K562 (cell line): Measurements from ENCODE around the gene ZRANB3. TPM values are rescaled to one million over a fixed set of nuclear protein-coding genes. Genes with fewer than 3 reads are reported as not detected.
"Not testable (repeated sequence)": the region's sequence is repeated elsewhere in the genome, so short reads cannot be mapped to it uniquely, and the experiment has no call there.

Source experiments
- ATAC-seq: fragments of 200-7000 bp; cut with Tn5 transposase; 3 replicates; pipeline ENCODE4 v1.9.1; 2020; ENCODE audit warnings: moderate library complexity
- BruUV-seq: library from RNA; stranded (reverse); fragments of 400-500 nt; replicated peaks from 2 replicates; lab custom pipeline; 2021; lab: Mats Ljungman, UMichigan
- CTCF ChIA-PET: fragments of 300-600 bp; formaldehyde crosslinking; extraction: SDS; loops from one replicate; lab custom pipeline; 2021; ENCODE audit warnings: low intra/inter-chr PET ratio; lab: Yijun Ruan, JAX
- POLR2A ChIA-PET: fragments of 300-600, 350-650 bp; sonication (Branson Sonifier 250); formaldehyde crosslinking; extraction: SDS; loops from one replicate; lab custom pipeline; 2021; ENCODE audit warnings: antibody characterized with exemption, inconsistent platforms; lab: Yijun Ruan, JAX
- DNase-seq, 4 experiments: peaks; one replicate each; pipeline versions ENCODE4 v3.0.0 to v3.0.0-alpha.2; 2011 to 2018; ENCODE audit warnings: low spot score in 3 of 4, mixed read lengths in 3 of 4; ENCODE audit errors: extremely low read depth in 1 of 4
- FAIRE-seq: peaks from 2 replicates; lab custom pipeline; 2011; peaks lifted over from hg19 to GRCh38; lab: Jason Lieb, UNC
- H2AFZ ChIP-seq: 2 replicates; pipeline ENCODE4 v1.6.0; 2011; ENCODE audit warnings: low read depth, low read length, control low read depth, inconsistent platforms
- H3K27ac ChIP-seq: fragments of 200-600 bp; 3 replicates; pipeline ENCODE4 v1.8.0; 2011; ENCODE audit warnings: low read depth, mild to moderate bottlenecking, control low read depth, inconsistent platforms, low read length, moderate library complexity, mixed read lengths; ENCODE audit errors: extremely low read depth
- H3K27me3 ChIP-seq, 2 experiments: fragments of 300-600 bp in 1 of 2; 2 replicates in 1 of 2; 3 replicates in 1 of 2; pipeline versions ENCODE4 v1.6.0 to v1.8.0; 2011; ENCODE audit warnings: inconsistent platforms in 2 of 2, low read length in 2 of 2, mild to moderate bottlenecking in 1 of 2, mixed read lengths in 1 of 2, moderate library complexity in 1 of 2; ENCODE audit not compliant: control insufficient read depth in 2 of 2, insufficient read depth in 2 of 2
- H3K36me3 ChIP-seq: fragments of 300-600 bp; 3 replicates; pipeline ENCODE4 v1.8.0; 2011; ENCODE audit warnings: mild to moderate bottlenecking, low read length, inconsistent platforms; ENCODE audit not compliant: control insufficient read depth, insufficient read depth
- H3K4me1 ChIP-seq, 2 experiments: fragments of 200-600 bp in 1 of 2; replicated peaks in 1 of 2; 2 replicates in 1 of 2; 3 replicates in 1 of 2; pipeline versions ENCODE4 v1.5.1 to v1.8.0; 2011; ENCODE audit warnings: inconsistent platforms in 2 of 2, low read length in 2 of 2, mild to moderate bottlenecking in 1 of 2, mixed read lengths in 1 of 2, moderate library complexity in 1 of 2; ENCODE audit not compliant: control insufficient read depth in 2 of 2, insufficient read depth in 2 of 2
- H3K4me2 ChIP-seq: 2 replicates; pipeline ENCODE4 v1.6.1; 2011; ENCODE audit warnings: low read length, control low read depth, inconsistent platforms, mixed read lengths; ENCODE audit not compliant: insufficient read depth
- H3K4me3 ChIP-seq: fragments of 200-600 bp; sonication (generic), shearing (Covaris generic); 2 replicates; pipeline ENCODE4 v1.5.1; 2016; ENCODE audit warnings: control low read depth, inconsistent platforms
- H3K79me2 ChIP-seq: fragments of 200-600 bp; 3 replicates; pipeline ENCODE4 v1.8.0; 2011; ENCODE audit warnings: low read length, inconsistent platforms; ENCODE audit not compliant: control insufficient read depth, insufficient read depth
- H3K9ac ChIP-seq, 2 experiments: 2 replicates each; pipeline versions ENCODE4 v1.6.0 to v1.6.1; 2011; ENCODE audit warnings: low read depth in 2 of 2, low read length in 2 of 2, control low read depth in 1 of 2, inconsistent platforms in 1 of 2, mild to moderate bottlenecking in 1 of 2, mixed read lengths in 1 of 2; ENCODE audit not compliant: insufficient read depth in 1 of 2
- H3K9me1 ChIP-seq: one replicate; pipeline ENCODE4 v1.6.0; 2011; ENCODE audit warnings: inconsistent platforms, mild to moderate bottlenecking, low read length, moderate library complexity; ENCODE audit not compliant: control insufficient read depth, insufficient read depth
- H3K9me3 ChIP-seq: replicated peaks from 2 replicates; pipeline ENCODE4 v1.5.1; 2011; ENCODE audit warnings: low read depth, low read length, inconsistent platforms; ENCODE audit not compliant: control insufficient read depth, insufficient read depth
- H4K20me1 ChIP-seq: replicated peaks from 2 replicates; pipeline ENCODE4 v1.6.1; 2011; ENCODE audit warnings: low read length, inconsistent platforms, mixed read lengths; ENCODE audit not compliant: control insufficient read depth, insufficient read depth
- BCOR ChIP-seq: fragments of 450-650 bp; IDR thresholded peaks from 2 replicates; pipeline ENCODE4 v1.6.1; 2016
- KDM1A ChIP-seq, 2 experiments: fragments of 450-650 bp; IDR thresholded peaks; 2 replicates each; pipeline ENCODE4 v1.6.1; 2016; ENCODE audit warnings: mild to moderate bottlenecking in 2 of 2
- ZNF146 ChIP-seq: IDR thresholded peaks from one replicate; pipeline ENCODE4 v1.6.1; 2018; ENCODE audit warnings: missing compliant biosample characterization; ENCODE audit not compliant: unreplicated experiment
- WGBS: fragments of 100-300 bp; shearing (Covaris generic); methylation state at CpG from one replicate; pipeline ENCODE4 v1.1.6; 2016; ENCODE audit warnings: low coverage, mixed read lengths; ENCODE audit not compliant: insufficient coverage; ENCODE audit errors: missing lambda C conversion rate; 5-methylcytosine and 5-hydroxymethylcytosine counted together
- in situ Hi-C: fragments of 300-500 bp; cut with MboI; formaldehyde crosslinking; loops from 4 replicates; pipeline ENCODE4 v1.15.0; 2018; ENCODE audit warnings: inconsistent platforms, mixed read lengths
- intact Hi-C: fragments of 100-400 bp; cut with micrococcal nuclease; formaldehyde crosslinking; loops from 2 replicates; pipeline ENCODE4 v1.14.2; 2022
- polyA plus RNA-seq, 8 experiments: library from polyadenylated mRNA; depleted of rRNA in 4 of 8; stranded (reverse) in 5 of 8; unstranded in 3 of 8; fragments of >200 nt; fragmentation: Nextera tagmentation in 2 of 8; fragmentation: Illumina TruSeq in 1 of 8; extraction: Ambion mirVana in 2 of 8; extraction: Trizol in 1 of 8; gene quantifications; 2 replicates each; pipeline versions ENCODE4 v1.2.1 to v1.2.3, GENCODE V29; 2011 to 2014; ENCODE audit warnings: inconsistent platforms in 1 of 8, missing spikeins in 1 of 8
- small RNA-seq: library from RNA; depleted of rRNA; stranded (forward); fragments of <200 nt; gene quantifications from one replicate; pipeline ENCODE3, GENCODE V24; 2014
- total RNA-seq, 7 experiments: library from RNA; depleted of rRNA in 6 of 7; stranded (reverse); fragments of >200 nt in 6 of 7; fragmentation: Illumina TruSeq in 2 of 7; extraction: Trizol in 2 of 7; gene quantifications; 2 replicates each; pipeline versions ENCODE4 v1.2.1 to v1.2.3, GENCODE V29; 2011 to 2021; ENCODE audit warnings: low replicate concordance in 1 of 7

ZRANB3 gene
- total and polyA plus RNA-seq, 9 of the 15 experiments (the other 6 are each of a cell fraction or from before 2014, with no cell fraction given), result 8.6 to 21.3 (median 14.7) TPM

DNA sequence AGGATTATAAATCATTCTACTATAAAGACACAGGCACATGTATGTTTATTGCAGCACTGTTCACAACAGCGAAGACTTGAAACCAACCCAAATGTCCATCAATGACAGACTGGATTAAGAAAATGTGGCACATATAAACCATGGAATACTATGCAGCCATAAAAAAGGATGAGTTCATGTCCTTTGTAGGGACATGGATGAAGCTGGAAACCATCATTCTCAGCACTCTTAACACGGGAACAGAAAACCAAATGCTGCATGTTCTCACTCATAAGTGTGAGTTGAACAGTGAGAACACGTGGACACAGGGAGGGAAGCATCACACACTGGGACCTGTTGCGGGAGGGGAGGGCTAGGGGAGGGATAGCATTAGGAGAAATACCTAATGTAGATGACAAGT is 441.4 kb downstream of the ZRANB3 start:
- intact Hi-C loops, H3K9me1 ChIP-seq, H3K27ac ChIP-seq, DNase-seq: not testable (repeated sequence)
- peaks cover 38% of the 10 kb centered on the region for H3K79me2 ChIP-seq
- TF ChIP-seq ZNF146 (CRISPR knock-in tag) (peak; percentile 89), KDM1A (IDR thresholded peaks at IDR 0.05) (0 out of 4 replicates have a peak, but pooled peaks of 1 of the 2 experiments have one; percentile 23), BCOR (peak; percentile 52; the same call in 1 of the 2 replicates)
- TF ChIP-seq, all 486 proteins: peak for 3; not testable (repeated sequence) for 483
- H4K20me1 ChIP-seq, H3K9me3 ChIP-seq, CTCF ChIA-PET, H3K4me3 ChIP-seq, H2AFZ ChIP-seq, ATAC-seq, in situ Hi-C loops, H3K4me1 ChIP-seq, FAIRE-seq, POLR2A ChIA-PET, H3K27me3 ChIP-seq, H3K4me2 ChIP-seq, BruUV-seq, H3K9ac ChIP-seq: not testable (repeated sequence)
- WGBS, result 96% methylated on average over 4 of the region's 4 CpGs
- peaks cover 23% of the 10 kb centered on the region for H3K36me3 ChIP-seq

Small RNA genes lying within 50 kb of the gene (small RNA-seq; reads per million reads assigned to genes)
- 0.33 reads per million for gene SNORA40B

Other genes starting within 250 kb of the ZRANB3 start
- gene R3HDM1, start 266 bp upstream of the ZRANB3 start, total RNA-seq (2014; rRNA removed), result 11.1 and 14.2 TPM in 2 replicates
- gene R3HDM1, start 266 bp upstream of the ZRANB3 start, total RNA-seq (2014; rRNA removed; fragmentation: Illumina TruSeq; extraction: Trizol), result 26.8 and 28.2 TPM in 2 replicates
- 31.0 and 31.4 TPM in 2 replicates for gene R3HDM1, start 266 bp upstream of the ZRANB3 start, total RNA-seq (2015; rRNA removed; fragmentation: Illumina TruSeq; extraction: Trizol)
- 49.4 and 50.1 TPM in 2 replicates for gene R3HDM1, start 266 bp upstream of the ZRANB3 start, total RNA-seq (2021)
- 72.1 and 81.8 TPM in 2 replicates for gene R3HDM1, start 266 bp upstream of the ZRANB3 start, polyA plus RNA-seq (2011; rRNA removed)
- gene R3HDM1, start 266 bp upstream of the ZRANB3 start, polyA plus RNA-seq (2014; fragmentation: Illumina TruSeq; extraction: Trizol), result 72.7 and 89.4 TPM in 2 replicates
- 10 to 100 TPM; 12.4 to 20.8 TPM for gene R3HDM1, start 266 bp upstream of the ZRANB3 start, polyA plus RNA-seq (2014; fragmentation: Nextera tagmentation; extraction: Ambion mirVana)
- 43.4 and 44.3 TPM in 2 replicates for gene R3HDM1, start 266 bp upstream of the ZRANB3 start, polyA plus RNA-seq (2014; rRNA removed)
- gene UBXN4, start 210.6 kb upstream of the ZRANB3 start, total RNA-seq (2014; rRNA removed), result 36.2 and 39.2 TPM in 2 replicates
- gene UBXN4, start 210.6 kb upstream of the ZRANB3 start, total RNA-seq (2014; rRNA removed; fragmentation: Illumina TruSeq; extraction: Trizol), result 55.3 and 61.6 TPM in 2 replicates
- gene UBXN4, start 210.6 kb upstream of the ZRANB3 start, total RNA-seq (2015; rRNA removed; fragmentation: Illumina TruSeq; extraction: Trizol), result 49.5 and 55.1 TPM in 2 replicates
- gene UBXN4, start 210.6 kb upstream of the ZRANB3 start, total RNA-seq (2021), result 54.6 and 58.6 TPM in 2 replicates
- 102 and 127 TPM in 2 replicates for gene UBXN4, start 210.6 kb upstream of the ZRANB3 start, polyA plus RNA-seq (2011; rRNA removed)
- 55.7 and 65.0 TPM in 2 replicates for gene UBXN4, start 210.6 kb upstream of the ZRANB3 start, polyA plus RNA-seq (2014; fragmentation: Illumina TruSeq; extraction: Trizol)
- 10 to 100 TPM; 30.4 to 48.1 TPM for gene UBXN4, start 210.6 kb upstream of the ZRANB3 start, polyA plus RNA-seq (2014; fragmentation: Nextera tagmentation; extraction: Ambion mirVana)
- 57.3 and 62.5 TPM in 2 replicates for gene UBXN4, start 210.6 kb upstream of the ZRANB3 start, polyA plus RNA-seq (2014; rRNA removed)